ENCODE measurements around the gene DIP2B.

DNA sequence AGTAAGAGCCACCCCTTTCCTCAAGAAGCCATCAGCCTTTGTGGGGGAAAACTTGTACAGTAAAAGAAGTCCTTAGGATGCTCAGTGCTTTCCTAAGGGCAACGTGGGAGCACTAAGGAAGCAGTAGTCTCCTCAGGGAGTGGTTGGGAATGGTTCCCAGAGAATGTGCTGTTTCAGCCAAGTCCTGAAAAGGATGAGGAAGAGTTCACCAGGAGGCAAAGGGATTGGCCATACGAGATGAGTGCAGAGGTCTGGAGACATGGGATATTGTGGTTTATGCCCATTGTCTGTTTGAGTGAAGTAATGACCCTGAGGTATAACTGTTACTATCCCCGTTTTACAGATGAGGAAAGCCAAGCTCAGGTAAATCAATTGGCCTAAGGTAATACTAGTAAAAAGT, 173.1 kb downstream of the DIP2B start:
- TF ChIP-seq, protein P1, sequence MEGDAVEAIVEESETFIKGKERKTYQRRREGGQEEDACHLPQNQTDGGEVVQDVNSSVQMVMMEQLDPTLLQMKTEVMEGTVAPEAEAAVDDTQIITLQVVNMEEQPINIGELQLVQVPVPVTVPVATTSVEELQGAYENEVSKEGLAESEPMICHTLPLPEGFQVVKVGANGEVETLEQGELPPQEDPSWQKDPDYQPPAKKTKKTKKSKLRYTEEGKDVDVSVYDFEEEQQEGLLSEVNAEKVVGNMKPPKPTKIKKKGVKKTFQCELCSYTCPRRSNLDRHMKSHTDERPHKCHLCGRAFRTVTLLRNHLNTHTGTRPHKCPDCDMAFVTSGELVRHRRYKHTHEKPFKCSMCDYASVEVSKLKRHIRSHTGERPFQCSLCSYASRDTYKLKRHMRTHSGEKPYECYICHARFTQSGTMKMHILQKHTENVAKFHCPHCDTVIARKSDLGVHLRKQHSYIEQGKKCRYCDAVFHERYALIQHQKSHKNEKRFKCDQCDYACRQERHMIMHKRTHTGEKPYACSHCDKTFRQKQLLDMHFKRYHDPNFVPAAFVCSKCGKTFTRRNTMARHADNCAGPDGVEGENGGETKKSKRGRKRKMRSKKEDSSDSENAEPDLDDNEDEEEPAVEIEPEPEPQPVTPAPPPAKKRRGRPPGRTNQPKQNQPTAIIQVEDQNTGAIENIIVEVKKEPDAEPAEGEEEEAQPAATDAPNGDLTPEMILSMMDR (conservative IDR thresholded peaks at IDR 0.05) = no peak
- TF ChIP-seq EZH2 (IDR thresholded peaks at IDR 0.05; ENCODE audit: low read depth) = no peak

Data from PC-9 (cell line).